Measurements from ENCODE around the gene GRIK5.

DNA sequence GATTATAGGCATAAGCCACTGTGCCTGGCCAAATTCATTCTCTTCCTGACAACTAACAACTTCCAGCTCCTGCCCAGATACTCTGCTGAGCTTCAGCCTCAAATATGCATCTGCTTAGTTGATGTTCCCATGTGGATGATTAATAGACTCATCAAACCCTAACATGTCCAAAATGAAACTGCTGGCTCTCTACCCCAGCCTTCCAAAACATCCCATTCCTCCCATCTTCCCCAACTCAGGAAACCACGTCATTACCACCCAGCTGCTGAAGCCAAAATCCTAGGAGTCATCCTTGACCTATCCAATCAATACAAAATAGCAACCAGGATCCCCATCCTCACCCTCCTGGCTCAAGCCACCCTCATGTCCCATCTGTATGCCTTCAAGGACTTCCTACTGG lies 41.4 kb upstream of the GRIK5 start:
- TF ChIP-seq, protein P1, sequence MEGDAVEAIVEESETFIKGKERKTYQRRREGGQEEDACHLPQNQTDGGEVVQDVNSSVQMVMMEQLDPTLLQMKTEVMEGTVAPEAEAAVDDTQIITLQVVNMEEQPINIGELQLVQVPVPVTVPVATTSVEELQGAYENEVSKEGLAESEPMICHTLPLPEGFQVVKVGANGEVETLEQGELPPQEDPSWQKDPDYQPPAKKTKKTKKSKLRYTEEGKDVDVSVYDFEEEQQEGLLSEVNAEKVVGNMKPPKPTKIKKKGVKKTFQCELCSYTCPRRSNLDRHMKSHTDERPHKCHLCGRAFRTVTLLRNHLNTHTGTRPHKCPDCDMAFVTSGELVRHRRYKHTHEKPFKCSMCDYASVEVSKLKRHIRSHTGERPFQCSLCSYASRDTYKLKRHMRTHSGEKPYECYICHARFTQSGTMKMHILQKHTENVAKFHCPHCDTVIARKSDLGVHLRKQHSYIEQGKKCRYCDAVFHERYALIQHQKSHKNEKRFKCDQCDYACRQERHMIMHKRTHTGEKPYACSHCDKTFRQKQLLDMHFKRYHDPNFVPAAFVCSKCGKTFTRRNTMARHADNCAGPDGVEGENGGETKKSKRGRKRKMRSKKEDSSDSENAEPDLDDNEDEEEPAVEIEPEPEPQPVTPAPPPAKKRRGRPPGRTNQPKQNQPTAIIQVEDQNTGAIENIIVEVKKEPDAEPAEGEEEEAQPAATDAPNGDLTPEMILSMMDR (IDR thresholded peaks at IDR 0.05), result no peak
- no peak for TF ChIP-seq POLR2A (IDR thresholded peaks at IDR 0.05)
